ENCODE data around the gene MFRP. TPM values are rescaled to one million over a fixed set of nuclear protein-coding genes. Genes with fewer than 3 reads are reported as not detected.

Gene MFRP
- total RNA-seq, result 0.23 TPM

GRCh38 chr11:119346605-119347004 lies at the start of gene MFRP:
TSS of gene MFRP (minus strand) at chr11:119346705. CDS start at chr11:119346513, 192 bp downstream.

GRCh38 chr11:119381181-119381988 lies 34.9 kb upstream of the MFRP start, which contains the start of gene USP2:
TSS of gene USP2 (minus strand) at chr11:119381690. CDS start at chr11:119373480, 8,210 bp downstream.

GRCh38 chr11:119340335-119341221 lies 5.9 kb downstream of the MFRP start, which contains the start of gene C1QTNF5:
TSS of gene C1QTNF5 (minus strand) at chr11:119340883. CDS start at chr11:119340397, 486 bp downstream.

GRCh38 chr11:119334174-119334930 lies 12.2 kb downstream of the MFRP start, which contains the start of gene RNF26:
TSS of gene RNF26 (plus strand) at chr11:119334527. CDS start at chr11:119335123, 596 bp downstream.

GRCh38 chr11:119316729-119317591 lies 29.5 kb downstream of the MFRP start, which contains the start of gene MCAM:
TSS of gene MCAM (minus strand) at chr11:119317130. CDS start at chr11:119317101, 29 bp downstream.

Small RNAs within 50 kb of the gene (small RNA-seq; reads per million reads assigned to genes)
- gene RF01225 (not detected), gene RNU6-262P (not detected)

Other genes starting within 250 kb of the MFRP start
- 11.3 TPM for gene DPAGT1, start 244.9 kb downstream of the MFRP start, total RNA-seq
- gene C2CD2L, start 239.4 kb downstream of the MFRP start, total RNA-seq, result 15.5 TPM
- 25.8 TPM for gene HINFP, start 225.1 kb downstream of the MFRP start, total RNA-seq
- 9.0 TPM for gene ABCG4, start 197.7 kb downstream of the MFRP start, total RNA-seq
- gene NLRX1, start 178.0 kb downstream of the MFRP start, total RNA-seq, result 5.5 TPM
- gene NHERF4, start 161.2 kb downstream of the MFRP start, total RNA-seq, result not detected
- gene CBL, start 140.4 kb downstream of the MFRP start, total RNA-seq, result 24.7 TPM
- gene MCAM, start 29.6 kb downstream of the MFRP start, total RNA-seq, result 21.0 TPM
- 3.7 TPM for gene RNF26, start 12.2 kb downstream of the MFRP start, total RNA-seq
- 6.0 TPM for gene C1QTNF5, start 5.8 kb downstream of the MFRP start, total RNA-seq
- gene USP2, start 35.0 kb upstream of the MFRP start, total RNA-seq, result 2.5 TPM
- 60.9 TPM for gene THY1, start 76.5 kb upstream of the MFRP start, total RNA-seq

All from diencephalon (tissue), 1 donor.